ENCODE results near the gene PILRA.

- TF ChIP-seq, protein P1, sequence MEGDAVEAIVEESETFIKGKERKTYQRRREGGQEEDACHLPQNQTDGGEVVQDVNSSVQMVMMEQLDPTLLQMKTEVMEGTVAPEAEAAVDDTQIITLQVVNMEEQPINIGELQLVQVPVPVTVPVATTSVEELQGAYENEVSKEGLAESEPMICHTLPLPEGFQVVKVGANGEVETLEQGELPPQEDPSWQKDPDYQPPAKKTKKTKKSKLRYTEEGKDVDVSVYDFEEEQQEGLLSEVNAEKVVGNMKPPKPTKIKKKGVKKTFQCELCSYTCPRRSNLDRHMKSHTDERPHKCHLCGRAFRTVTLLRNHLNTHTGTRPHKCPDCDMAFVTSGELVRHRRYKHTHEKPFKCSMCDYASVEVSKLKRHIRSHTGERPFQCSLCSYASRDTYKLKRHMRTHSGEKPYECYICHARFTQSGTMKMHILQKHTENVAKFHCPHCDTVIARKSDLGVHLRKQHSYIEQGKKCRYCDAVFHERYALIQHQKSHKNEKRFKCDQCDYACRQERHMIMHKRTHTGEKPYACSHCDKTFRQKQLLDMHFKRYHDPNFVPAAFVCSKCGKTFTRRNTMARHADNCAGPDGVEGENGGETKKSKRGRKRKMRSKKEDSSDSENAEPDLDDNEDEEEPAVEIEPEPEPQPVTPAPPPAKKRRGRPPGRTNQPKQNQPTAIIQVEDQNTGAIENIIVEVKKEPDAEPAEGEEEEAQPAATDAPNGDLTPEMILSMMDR (IDR thresholded peaks at IDR 0.05; ENCODE audit: poor library complexity), result no peak
- TF ChIP-seq EZH2 (IDR thresholded peaks at IDR 0.05; ENCODE audit: borderline replicate concordance), result no peak
Measured at GRCh38 chr7:100427762-100428198, 54.5 kb downstream of the PILRA start.

Measured in hepatocyte (in vitro differentiated cells).